HG03571 (cell line): ENCODE data around the gene PLEKHH2.
A peak's percentile ranks its signal among the peaks of the same experiment; 100 is the strongest.
"Not testable (repeated sequence)": the region's sequence is repeated elsewhere in the genome, so short reads cannot be mapped to it uniquely, and the experiment has no call there.

Source experiments
- ATAC-seq: cut with Tn5 transposase; IDR thresholded peaks from one replicate; pipeline ENCODE4 v1.9.1; 2021; ENCODE audit not compliant: unreplicated experiment

PLEKHH2 gene

DNA sequence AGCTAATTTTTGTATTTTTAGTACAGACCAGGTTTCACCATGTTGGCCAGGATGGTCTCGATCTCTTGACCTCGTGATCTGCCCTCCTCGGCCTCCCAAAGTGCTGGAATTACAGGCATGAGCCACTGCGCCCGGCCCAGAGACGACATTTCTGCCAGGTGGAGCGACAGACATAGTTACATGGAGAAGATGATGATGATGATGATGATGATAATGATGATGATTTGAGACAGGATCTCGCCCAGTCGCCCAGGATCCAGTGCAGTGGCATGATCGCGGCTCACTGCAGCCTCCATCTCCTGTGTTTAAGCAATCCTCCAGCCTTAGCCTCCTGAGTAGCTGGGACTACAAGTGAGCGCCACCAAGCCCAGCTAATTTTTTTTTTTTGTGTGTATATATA, 907 bp upstream of the PLEKHH2 start:
- not testable (repeated sequence) for ATAC-seq

DNA sequence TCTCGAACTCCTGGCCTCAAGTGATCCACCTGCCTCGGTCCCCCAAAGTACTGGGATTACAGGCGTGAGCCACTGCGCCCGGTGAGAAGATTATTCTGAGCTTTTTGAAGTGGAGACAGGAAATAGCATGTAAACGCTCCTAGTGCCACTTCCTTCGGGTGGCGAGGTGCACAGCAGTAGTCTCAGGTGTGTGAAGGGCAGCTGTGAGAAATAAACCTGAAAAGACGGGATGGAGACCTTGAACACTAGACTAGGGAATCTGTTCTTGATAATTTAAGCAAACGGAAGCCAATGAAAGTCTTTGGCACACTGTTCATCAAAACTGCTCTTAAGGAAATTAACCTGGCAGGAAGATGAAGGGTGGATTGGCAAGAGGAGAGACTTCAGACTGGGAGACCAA, 439 bp upstream of the PLEKHH2 start:
- ATAC-seq, result peak; percentile 19

DNA sequence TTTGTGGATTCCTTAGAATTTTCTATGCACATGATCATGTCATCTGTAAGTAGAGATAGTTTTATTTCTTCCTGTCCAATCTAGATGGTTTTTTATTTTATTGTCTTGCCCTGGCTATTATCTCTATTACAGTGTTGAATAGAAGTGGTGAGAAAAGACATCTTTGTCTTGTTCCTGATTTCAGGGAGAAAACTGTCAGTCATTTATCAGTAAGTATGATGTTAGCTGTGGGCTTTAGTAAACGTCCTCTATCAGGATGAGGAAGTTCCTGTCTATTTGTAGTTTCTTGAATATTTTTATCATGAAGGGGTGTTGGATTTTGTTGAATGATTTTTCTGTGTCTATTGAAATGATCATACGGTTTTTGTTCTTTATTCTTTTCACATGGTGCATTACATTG, 5.3 kb downstream of the PLEKHH2 start:
- no peak for ATAC-seq

DNA sequence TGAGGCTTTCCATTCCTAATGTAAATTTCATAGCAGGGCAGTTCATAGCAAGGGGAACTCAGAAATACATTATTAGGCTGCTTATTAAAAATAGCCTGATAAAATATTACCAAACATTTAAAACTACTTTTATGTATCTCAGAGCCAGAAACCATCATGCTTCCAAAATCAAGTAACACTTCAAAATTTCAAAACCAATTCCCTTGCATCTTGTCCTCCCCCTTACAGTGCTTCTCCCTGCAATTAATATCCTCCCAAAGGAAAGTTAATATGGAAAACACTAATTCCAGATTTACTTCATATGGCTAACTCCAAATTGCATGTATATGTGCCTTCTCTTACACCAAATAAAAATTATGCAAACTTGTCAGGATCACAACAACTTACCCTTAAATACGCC, 6.6 kb downstream of the PLEKHH2 start:
- no peak for ATAC-seq

DNA sequence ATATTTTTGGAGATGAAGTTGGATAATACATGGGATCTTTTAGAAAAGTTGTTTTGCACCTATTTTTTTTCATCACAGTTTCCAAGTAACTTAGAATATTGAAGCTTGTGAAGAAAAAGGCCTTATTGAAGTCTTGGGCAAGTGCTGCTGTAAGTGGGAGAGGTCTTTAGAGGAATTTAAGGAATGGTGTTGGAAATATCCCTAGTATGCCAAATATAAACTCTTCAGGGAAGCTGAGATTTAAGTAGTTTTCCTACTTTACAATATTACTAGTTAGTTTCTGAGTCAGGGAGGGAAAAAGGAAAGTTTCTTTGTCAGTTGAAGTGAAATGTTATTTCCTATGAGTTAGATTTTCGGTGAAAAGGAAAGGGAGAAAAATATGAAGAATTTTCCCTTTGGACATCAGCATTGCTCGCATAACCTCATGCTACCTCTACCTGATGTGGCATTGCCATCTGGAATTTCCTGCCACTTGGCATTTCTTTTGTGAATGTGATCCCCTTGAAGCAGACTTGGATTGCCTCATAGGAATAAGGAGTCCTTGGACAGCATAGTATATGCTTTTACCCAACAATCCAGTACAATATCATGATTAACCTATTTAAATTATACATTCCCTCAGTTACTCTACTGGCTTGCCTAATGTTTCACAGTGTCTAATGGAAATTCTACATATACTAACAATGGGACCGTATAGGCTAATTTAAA, 12.1 kb downstream of the PLEKHH2 start:
- ATAC-seq, result no peak

DNA sequence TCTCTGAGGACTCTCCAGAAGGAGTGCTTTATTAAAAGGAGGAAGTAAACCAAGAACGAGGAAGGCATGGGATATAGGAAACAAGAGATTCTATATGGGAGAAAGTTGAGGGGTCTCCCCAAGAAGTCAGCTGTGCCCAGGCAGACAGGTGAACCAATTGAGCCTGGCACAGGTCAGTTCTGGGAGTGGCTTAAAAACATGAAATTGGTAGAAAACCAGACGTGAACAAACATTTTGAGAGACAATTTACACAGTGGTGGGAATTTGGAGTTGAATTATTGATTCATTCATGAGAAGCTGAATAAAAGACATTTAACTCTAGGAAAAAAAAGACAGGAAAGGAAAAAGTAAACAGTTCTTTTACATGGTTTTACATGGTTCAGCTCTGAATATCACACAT, 16.4 kb downstream of the PLEKHH2 start:
- no peak for ATAC-seq

DNA sequence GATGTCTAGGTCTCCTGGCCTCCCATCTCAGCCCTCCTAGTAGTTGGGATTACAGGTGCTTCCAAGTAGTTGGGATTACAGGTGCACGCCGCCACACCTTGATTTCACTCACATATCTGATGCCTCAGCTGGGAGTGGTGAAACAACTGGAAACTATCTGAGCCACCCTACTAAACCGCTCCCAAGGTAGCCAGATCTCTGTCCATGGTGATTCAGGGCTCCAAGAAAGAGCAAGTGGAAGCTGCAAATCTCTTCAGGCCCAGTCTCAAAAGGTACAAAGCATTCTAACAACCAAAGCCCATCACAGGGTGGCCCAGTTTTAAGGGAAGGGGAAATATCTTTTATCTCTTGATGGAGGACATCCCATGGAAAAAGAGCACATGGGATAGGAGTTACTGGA, 20.2 kb downstream of the PLEKHH2 start:
- ATAC-seq, result no peak

DNA sequence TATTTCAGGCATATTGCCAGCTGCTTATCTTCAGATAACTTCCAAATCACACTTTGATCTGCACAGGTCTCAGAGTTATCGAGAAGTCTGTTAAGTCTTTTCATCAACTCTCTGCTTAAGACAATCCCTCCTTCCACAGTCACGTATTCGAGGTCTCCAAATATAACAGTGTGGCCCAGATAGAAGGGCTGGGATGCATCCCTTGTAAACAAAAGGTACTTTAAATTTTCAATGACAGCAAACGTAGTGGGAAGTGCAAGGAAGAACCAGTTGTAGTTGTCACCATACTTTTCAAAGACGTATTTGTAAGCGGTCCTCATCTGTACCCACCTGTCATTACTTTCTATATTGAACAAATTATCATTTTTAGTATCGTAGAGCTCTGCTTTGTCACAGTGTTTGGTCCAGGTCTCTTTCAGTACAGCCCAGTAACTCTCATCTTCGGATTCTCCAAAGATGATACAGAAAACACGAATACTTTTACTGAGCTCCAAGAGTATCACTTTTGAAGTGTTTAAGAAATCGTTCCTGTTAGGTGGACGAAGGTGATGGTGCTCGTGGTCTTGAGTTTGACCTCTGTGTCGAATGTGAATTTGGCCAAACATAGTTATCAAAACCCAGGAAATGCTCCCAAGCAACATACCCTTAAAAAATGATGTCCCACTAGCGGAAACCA, 38.7 kb downstream of the PLEKHH2 start:
- ATAC-seq, result no peak

DNA sequence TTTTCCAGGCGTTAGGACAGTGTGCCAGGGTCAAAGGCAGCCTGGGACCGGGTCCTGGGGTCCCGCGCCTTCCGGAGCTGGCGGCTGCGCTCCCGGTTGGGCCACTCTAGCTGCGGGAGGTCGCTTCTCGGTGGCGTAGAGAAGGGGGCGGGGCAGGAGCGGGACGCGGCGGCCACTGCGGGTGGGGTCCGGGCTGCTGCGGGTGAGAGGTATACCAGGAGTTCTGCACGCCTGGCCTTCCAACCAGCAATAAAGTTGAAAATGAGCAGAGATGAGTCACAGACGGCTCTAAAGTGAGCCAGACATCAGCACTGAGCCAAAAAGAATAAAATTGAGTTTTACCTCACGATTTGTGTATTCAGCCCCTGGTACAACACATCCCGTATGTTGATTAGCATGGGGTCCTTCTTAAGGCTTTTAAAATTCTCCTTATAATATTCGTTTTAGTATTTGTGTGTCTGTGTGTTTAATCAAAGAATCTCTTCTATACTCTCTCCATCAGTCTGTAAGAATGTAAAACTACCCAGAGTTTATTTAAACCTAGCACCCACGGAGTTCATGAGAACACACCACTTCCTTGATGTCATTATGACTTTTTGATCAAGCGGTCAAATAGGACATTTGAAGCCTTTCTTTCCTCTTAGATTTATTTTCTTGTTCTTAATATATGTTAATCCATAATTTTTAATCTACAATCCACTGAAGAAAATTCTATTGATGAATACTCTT, 39.4 kb downstream of the PLEKHH2 start, which contains the start of gene C1GALT1C1L:
TSS of gene C1GALT1C1L (minus strand) at position 108 of the 729 bp plus-strand sequence. CDS start at position 1, 107 bp downstream.
- ATAC-seq, result no peak

DNA sequence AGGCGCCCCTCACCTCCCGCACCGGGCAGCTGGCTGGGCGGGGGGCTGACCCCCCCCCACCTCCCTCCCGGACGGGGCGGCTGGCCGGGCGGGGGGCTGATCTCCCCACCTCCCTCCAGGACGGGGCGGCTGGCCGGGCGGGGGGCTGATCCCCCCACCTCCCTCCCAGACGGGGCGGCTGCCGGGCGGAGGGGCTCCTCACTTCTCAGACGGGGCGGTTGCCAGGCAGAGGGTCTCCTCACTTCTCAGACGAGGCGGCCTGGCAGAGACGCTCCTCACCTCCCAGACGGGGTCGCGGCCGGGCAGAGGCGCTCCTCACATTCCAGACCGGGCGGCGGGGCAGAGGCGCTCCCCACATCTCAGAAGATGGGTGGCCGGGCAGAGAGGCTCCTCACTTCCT, 40.7 kb downstream of the PLEKHH2 start:
- not testable (repeated sequence) for ATAC-seq

DNA sequence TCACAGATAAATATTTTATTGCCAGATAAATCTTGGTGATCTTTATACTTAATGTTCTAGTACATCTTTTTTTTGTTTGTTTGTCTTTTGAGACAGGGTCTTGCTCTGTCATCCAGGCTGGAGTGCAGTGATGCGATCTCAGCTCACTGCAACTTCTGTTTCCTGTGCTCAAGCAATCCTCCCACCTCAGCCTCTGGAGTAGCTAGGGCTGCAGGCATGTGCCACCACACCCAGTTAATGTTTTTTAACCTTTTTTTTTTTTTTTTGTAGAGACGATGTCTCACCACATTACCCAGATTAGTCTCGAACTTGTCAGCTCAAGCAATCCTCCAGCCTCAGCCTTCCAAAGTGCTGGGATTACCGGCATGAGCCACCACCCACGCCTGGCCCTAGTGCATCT, 48.3 kb downstream of the PLEKHH2 start:
- ATAC-seq, result no peak

DNA sequence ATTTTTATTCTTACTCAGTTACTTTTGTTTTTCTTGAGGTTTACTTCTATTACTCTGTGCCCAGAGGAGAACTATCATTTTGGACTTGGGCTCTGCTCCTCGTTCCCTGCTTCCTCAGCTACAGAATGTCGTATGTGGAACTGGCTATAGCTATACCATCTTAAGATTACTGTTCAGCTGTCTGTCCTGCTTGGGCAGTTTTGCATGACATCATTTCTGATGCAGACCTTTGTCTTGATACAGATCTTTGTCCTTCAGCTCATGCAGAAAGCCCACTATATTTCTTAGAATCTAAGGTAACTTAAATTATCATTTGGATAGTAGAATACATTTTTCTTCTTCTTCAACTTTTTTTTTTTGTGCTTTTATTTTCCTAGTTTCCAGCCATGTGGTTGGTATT, 52.9 kb downstream of the PLEKHH2 start:
- ATAC-seq, result no peak

DNA sequence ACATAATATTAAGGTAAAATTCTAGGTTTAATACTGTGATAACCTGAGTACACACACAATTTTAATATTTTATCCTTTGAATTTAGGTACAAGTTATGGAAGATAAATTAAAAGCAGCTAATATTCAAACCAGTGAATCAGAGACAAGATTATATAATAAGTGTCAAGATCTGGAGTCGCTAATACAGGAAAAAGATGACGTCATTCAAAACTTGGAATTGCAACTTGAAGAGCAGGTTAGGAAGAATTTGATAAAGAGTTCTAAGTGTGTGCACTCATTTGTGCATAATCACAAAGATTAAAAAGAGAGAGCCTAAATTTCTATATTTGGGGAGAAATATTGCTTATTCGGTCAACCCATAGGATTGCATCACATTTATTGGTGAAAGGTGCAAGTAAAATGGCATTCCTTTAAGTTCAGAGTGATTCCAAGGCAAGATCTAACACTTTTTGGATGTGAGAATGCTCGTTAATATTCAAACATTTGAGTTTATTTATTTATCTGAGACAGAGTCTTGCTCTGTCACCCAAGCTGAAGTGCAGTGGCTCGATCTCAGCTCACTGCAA, 55.5 kb downstream of the PLEKHH2 start:
- ATAC-seq, result no peak

DNA sequence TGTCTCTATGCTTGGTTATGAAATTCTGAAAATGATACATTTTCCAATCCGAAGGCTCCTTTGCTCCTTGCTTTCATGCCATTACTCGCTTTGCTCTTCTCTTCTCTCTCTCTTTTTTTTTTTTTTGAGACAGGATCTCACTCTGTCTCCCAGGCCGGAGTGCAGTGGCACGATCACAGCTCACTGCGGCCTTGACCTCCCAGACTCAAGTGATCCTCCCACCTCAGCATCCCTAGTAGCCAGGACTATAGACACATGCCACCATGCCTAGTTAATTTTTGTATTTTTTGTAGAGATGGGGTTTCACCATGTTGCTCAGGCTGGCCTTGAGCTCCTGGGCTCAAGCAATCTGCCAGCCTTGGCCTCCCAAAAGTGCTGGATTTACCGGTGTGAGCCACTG, 61.1 kb downstream of the PLEKHH2 start:
- not testable (repeated sequence) for ATAC-seq

DNA sequence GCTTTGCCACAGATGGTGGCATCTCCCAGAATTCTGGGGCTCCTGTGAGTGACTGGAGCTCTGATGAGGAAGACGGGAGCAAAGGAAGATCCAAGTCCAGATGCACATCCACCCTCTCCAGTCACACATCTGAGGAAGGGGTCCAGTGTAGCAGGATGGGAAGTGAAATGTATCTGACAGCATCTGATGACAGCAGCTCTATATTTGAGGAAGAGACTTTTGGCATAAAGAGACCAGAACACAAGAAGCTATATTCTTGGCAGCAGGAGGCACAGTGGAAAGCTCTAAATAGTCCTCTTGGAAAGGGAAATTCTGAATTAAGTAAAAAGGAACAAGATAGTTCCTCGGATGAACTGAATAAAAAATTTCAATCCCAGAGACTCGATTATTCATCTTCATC, 62.7 kb downstream of the PLEKHH2 start:
- no peak for ATAC-seq

DNA sequence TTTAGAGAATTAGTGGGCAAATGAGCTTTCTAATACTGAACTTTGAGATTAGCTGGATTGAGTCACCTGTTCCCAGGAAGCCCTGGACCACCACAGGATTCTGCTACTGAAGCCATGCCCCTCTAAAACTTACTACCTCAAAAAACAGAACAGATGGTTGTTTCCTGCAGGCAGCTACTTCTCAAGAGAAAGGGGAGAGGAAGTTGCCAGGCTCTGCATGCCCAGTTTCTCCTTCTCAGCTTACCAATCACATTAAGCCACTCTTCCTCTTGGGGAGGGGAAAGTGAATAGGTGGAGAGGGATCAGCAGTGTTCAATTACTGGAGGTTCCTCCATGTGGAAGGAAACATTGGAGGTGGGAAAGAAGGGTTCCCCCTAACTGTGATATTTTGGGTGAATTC, 64.1 kb downstream of the PLEKHH2 start:
- no peak for ATAC-seq

DNA sequence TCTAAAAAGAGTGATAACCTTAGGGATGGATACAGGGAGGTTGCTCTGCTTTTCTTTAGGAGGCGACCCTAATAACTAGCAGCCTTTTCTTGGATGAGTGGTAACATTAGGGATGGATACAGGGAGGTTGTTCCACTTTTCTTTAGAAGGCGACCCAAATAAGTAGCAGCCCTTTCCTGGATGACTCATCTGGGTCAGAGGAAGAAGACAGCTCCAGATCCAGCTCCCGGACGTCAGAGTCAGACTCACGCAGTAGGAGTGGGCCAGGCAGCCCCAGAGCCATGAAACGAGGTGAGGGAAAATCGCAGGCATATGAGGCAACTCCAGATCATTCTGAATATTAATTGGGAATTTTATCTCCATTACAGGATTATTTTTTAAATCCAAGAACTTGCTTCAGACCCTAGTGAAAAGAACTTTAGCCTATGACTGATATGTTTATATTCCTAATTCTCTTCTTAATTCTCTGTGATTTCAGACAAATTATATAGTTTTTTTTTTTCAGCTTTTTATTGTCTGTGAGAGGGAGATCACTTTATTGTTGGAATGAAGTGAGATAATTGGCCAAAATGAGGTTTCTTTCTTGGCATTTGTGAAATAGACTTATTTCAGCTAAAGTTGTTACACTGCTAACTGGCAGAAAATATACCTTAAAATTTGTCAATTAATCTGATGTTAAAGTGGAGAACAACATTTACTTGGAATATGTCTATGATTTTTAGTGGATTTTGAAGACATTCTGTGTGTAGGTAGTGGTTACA, 70.4 kb downstream of the PLEKHH2 start:
- no peak for ATAC-seq

DNA sequence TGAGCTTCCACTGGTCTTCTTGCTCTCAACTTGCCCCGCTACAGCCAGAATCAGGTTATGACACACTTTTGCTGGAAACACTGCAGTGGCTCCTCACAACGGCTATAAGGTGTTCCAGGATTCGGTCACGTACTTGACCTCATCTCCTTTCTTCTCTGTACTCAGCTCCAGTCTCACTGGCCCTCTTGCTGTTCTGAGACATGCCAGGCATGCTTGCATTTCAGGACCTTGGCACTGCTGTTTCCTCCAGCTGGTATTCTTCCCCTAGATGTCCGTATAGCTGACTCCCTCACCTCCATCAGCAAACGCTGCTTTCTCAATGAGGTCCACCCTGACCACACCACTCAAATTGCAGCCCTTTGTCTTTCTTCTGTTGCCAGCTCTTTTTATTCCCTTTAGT, 71.1 kb downstream of the PLEKHH2 start:
- ATAC-seq, result no peak

DNA sequence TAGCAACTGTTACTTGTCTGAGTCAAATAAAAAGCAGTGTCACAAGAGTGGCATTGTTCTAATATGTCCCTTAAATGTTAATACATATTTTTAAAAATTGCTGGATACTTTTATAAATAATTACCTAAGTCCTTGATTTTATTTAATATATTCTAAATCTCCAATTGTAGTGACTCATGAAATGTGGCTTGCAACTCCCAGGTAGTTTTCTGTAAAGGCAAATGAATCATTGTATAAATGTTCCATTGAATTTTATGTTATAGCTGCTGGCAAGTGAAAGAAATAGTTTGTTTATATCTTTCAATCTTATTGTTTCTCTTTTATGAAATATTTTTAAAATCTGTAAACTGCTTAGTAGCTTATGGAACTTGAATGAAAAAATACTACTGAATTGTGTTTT, 71.8 kb downstream of the PLEKHH2 start:
- no peak for ATAC-seq

DNA sequence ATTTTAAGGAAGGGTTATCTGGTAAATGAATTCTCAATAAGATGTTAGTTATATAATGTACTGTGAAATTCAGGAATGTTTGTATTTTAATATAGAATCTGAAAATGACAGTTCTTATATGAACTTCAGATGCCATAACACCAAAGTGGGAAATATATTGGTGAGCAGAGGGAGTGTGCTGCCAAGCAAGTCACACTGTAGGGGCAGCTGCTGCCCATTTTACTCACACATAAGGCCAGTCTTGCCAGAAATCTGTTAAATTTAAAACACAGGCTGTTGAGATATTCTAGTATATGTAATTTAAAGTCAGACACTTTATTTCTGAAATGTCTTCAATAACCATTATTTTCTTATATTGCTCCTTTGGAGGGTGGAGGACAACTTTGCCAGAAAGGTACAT, 73.8 kb downstream of the PLEKHH2 start:
- ATAC-seq, result no peak

DNA sequence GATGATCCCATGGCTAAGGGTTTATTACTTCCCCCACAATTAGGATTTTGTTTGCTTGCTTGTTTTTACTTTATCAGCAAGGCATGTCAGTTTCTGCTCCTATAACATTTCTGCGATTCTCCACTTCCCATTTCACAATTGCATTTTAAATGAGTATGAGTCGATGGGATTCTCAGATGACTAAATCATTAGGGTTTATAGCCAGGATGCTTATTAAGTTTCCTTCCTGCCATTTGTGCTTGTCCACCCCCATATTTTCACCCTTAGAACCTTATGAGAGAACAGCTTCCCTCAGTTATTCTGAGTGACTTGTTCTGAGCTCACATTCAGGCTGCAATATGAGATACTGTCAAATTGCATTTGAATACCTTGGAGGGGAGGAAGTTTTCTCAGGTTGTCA, 77.1 kb downstream of the PLEKHH2 start:
- ATAC-seq, result no peak
